GM12892 (cell line): Measurements from ENCODE around the gene FGD4.

Experiments used
- POLR2A ChIP-seq: IDR thresholded peaks from 2 replicates; pipeline ENCODE4 v1.6.1; 2011; ENCODE audit warnings: low read depth, low read length, control low read depth
- POLR2AphosphoS5 ChIP-seq: IDR thresholded peaks from 2 replicates; pipeline ENCODE4 v1.6.1; 2011; ENCODE audit warnings: low read depth, low read length, control low read depth
- TAF1 ChIP-seq: IDR thresholded peaks from 2 replicates; pipeline ENCODE4 v1.6.1; 2011; ENCODE audit warnings: low read depth, mild to moderate bottlenecking, control low read depth, low read length, borderline replicate concordance

GRCh38 chr12:32680787-32681186 lies 281.4 kb downstream of the FGD4 start:
- TF ChIP-seq POLR2A: no peak
- no peak for TF ChIP-seq POLR2AphosphoS5
- no peak for TF ChIP-seq TAF1
